ENCODE results near the gene BCL11B.

The BCL11B gene

DNA sequence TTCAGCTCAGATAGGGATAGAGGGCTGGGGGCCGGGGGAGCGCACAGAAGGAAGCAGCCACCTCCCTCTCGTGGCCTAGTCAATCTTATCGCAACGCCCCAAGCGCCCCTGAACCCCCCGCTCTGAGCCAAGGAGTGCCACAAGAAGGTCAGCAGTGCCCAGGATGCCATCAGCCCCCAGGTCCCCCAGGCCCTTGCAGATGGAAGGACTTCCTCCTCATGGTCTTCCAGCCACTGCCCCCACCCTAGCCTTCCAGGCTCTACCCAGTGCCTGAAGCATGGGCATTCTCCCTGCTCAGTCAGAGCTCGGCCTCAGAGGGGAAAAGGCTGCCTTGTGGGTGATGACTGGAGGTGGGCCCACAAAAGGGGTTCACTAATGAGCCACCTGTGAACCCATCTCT lies 68.2 kb downstream of the BCL11B start:
- Histone ChIP-seq H3K79me2 (ENCODE audit: control insufficient read depth, insufficient read depth, low read length, unreplicated experiment) (no peaks in the 10 kb centered on the region), H3K27me3 (ENCODE audit: insufficient read depth, low read length) (no peaks in the 10 kb centered on the region), H3K27ac (ENCODE audit: low read depth, low read length) (no peak overlapping the region), H3K4me1 (ENCODE audit: control insufficient read depth, insufficient read depth, low read length, unreplicated experiment) (no peaks in the 10 kb centered on the region), H3K36me3 (ENCODE audit: insufficient read depth, low read length) (no peaks in the 10 kb centered on the region), H3K4me3 (ENCODE audit: low read depth, low read length) (no peak overlapping the region), H2AFZ (ENCODE audit: low read length, unreplicated experiment) (no peak overlapping the region)

DNA sequence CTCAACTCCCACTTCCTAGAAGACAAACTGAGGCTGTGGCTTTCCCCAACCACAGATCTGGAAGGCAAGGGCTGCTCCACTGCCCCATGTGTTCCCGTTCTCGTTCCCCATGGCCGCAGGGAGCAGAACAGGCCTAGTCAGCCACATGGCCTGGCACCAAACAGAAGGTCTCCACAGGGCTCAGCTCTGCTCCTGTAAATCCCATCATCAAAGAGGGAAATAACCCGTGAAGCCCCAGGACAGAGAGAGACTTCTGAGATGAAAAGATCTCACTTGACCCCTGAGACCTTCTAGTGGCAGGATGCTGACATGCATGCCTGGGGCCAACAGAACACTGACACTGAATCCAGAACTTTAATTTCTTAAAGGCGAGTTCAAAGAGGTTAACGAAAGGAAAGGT lies 68.9 kb downstream of the BCL11B start:
- no peaks in the 10 kb centered on the region for H3K27me3 ChIP-seq (ENCODE audit: insufficient read depth, low read length)

DNA sequence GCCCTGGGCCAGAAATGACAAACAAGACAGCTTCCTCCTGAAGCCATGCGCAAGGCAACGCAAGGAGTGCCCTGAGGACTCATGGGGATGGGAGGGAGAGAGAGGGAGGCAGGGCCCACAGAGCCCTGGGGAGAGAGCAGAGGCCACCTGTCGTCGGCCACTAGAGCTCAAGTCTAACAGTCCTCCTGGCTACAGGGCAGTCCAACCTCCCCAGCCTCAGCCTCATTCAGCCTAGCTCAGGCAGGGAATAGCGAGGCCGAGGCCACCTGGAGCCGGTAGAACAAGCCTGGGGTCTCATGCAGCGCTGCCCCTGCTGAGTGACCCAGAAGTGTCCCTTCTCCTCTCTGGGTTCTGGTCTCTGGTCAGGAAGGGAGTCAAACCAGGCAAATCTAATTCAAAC lies 69.5 kb downstream of the BCL11B start:
- Histone ChIP-seq H3K27ac (ENCODE audit: low read depth, low read length) (no peak overlapping the region), H3K27me3 (ENCODE audit: insufficient read depth, low read length) (no peaks in the 10 kb centered on the region), H3K36me3 (ENCODE audit: insufficient read depth, low read length) (no peaks in the 10 kb centered on the region), H2AFZ (ENCODE audit: low read length, unreplicated experiment) (no peak overlapping the region), H3K4me3 (ENCODE audit: low read depth, low read length) (no peak overlapping the region), H3K4me1 (ENCODE audit: control insufficient read depth, insufficient read depth, low read length, unreplicated experiment) (no peaks in the 10 kb centered on the region), H3K79me2 (ENCODE audit: control insufficient read depth, insufficient read depth, low read length, unreplicated experiment) (no peaks in the 10 kb centered on the region)

More for the DNA sequence above, 68.9 kb downstream of the BCL11B start:
- Histone ChIP-seq H3K4me3 (ENCODE audit: low read depth, low read length) (no peak overlapping the region), H3K27ac (ENCODE audit: low read depth, low read length) (no peak overlapping the region), H2AFZ (ENCODE audit: low read length, unreplicated experiment) (no peak overlapping the region), H3K4me1 (ENCODE audit: control insufficient read depth, insufficient read depth, low read length, unreplicated experiment) (no peaks in the 10 kb centered on the region), H3K36me3 (ENCODE audit: insufficient read depth, low read length) (no peaks in the 10 kb centered on the region), H3K79me2 (ENCODE audit: control insufficient read depth, insufficient read depth, low read length, unreplicated experiment) (no peaks in the 10 kb centered on the region)

GRCh38 chr14:99201351-99202073 lies 70.5 kb downstream of the BCL11B start:
- Histone ChIP-seq H2AFZ (ENCODE audit: low read length, unreplicated experiment) (no peak overlapping the region), H3K36me3 (ENCODE audit: insufficient read depth, low read length) (no peaks in the 10 kb centered on the region), H3K79me2 (ENCODE audit: control insufficient read depth, insufficient read depth, low read length, unreplicated experiment) (no peaks in the 10 kb centered on the region), H3K27me3 (ENCODE audit: insufficient read depth, low read length) (no peaks in the 10 kb centered on the region), H3K4me3 (ENCODE audit: low read depth, low read length) (no peak overlapping the region), H3K27ac (ENCODE audit: low read depth, low read length) (no peak overlapping the region), H3K4me1 (ENCODE audit: control insufficient read depth, insufficient read depth, low read length, unreplicated experiment) (no peaks in the 10 kb centered on the region)

DNA sequence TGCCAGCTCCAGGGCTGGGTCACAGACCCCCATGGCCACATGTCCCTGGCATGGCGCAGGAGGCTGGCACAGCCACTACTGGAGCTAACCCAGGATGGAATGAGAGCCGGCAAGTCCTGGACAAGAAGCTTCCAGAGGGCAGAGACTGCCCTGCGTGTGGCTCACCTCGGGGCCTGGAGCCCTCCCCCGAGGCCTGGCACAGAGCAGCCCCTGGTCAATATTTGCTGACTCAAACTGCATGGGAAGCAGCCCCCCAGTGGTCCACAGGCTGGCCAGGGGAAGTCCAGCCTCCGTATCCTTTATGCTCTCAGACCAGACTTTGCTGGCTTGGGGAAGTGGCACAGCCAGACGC lies 71.4 kb downstream of the BCL11B start:
- Histone ChIP-seq H3K27me3 (ENCODE audit: insufficient read depth, low read length) (no peaks in the 10 kb centered on the region), H3K36me3 (ENCODE audit: insufficient read depth, low read length) (no peaks in the 10 kb centered on the region), H3K79me2 (ENCODE audit: control insufficient read depth, insufficient read depth, low read length, unreplicated experiment) (no peaks in the 10 kb centered on the region), H3K4me3 (ENCODE audit: low read depth, low read length) (no peak overlapping the region), H3K4me1 (ENCODE audit: control insufficient read depth, insufficient read depth, low read length, unreplicated experiment) (no peaks in the 10 kb centered on the region), H3K27ac (ENCODE audit: low read depth, low read length) (no peak overlapping the region), H2AFZ (ENCODE audit: low read length, unreplicated experiment) (no peak overlapping the region)

DNA sequence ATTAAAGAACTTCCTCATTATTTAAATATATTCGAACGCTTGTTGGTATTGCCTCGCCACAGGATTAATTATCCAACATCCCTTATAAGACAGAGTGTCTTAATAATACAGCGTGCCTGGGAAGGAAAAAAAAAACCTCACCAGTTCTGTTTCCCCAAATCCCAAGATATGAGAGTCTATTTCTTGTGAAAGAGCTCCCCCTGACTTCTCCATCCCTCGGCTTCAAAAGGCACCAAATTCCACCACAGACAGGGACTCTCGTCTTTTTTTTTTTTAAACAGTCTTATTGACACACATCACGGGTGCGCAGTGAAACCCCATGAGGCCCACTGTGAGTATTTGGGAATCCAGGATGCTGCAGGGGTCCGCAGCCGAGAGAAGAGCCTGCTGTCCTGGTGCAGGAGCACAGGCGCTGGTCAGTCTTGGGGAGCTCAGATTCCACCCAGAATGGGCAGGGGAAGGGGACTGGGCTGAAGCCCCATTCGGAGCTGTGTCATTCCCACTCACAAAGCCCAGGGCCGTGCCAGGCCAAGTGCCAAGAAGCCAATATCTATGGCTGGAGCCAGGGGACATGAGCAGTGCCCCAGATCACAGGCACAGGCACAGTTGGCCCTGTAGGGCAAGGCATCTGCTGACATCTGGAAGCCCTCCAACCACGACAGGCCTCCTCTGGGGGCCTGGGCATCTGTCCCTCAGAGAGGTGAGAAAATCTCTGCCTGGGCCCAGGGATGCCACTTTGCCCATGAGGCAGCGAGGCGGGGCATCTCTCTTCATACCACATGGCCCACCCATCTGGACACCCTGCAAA lies 71.9 kb downstream of the BCL11B start:
- no peaks in the 10 kb centered on the region for H3K79me2 ChIP-seq (ENCODE audit: control insufficient read depth, insufficient read depth, low read length, unreplicated experiment)
- H3K36me3 ChIP-seq (ENCODE audit: insufficient read depth, low read length): no peaks in the 10 kb centered on the region

GRCh38 chr14:99198746-99199502 lies 73.1 kb downstream of the BCL11B start:
- no peaks in the 10 kb centered on the region for H3K27me3 ChIP-seq (ENCODE audit: insufficient read depth, low read length)

More for the DNA sequence above, 71.9 kb downstream of the BCL11B start:
- H2AFZ ChIP-seq (ENCODE audit: low read length, unreplicated experiment): no peak overlapping the region
- no peaks in the 10 kb centered on the region for H3K4me1 ChIP-seq (ENCODE audit: control insufficient read depth, insufficient read depth, low read length, unreplicated experiment)
- no peak overlapping the region for H3K27ac ChIP-seq (ENCODE audit: low read depth, low read length)
- no peaks in the 10 kb centered on the region for H3K27me3 ChIP-seq (ENCODE audit: insufficient read depth, low read length)
- H3K4me3 ChIP-seq (ENCODE audit: low read depth, low read length): no peak overlapping the region

DNA sequence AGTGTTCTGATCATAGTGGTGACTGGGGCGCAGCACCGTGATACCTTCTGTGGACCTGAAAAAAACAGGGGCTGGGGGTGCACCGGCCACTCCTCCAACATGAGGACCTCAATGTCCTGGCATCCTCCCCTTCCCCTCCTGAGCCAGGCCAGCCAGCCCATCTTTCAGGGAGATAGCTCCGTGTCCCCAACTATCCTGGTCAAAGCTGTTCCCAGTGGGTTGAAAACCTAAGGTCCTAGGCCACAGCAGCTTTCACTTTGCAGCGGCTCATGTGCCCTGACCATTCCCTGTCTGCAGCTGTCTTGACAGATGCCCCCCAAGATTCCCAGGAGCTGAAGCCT lies 75.7 kb downstream of the BCL11B start:
- H3K36me3 ChIP-seq (ENCODE audit: insufficient read depth, low read length): no peaks in the 10 kb centered on the region
- no peaks in the 10 kb centered on the region for H3K79me2 ChIP-seq (ENCODE audit: control insufficient read depth, insufficient read depth, low read length, unreplicated experiment)
- no peaks in the 10 kb centered on the region for H3K27me3 ChIP-seq (ENCODE audit: insufficient read depth, low read length)
- no peak overlapping the region for H3K4me3 ChIP-seq (ENCODE audit: low read depth, low read length)
- no peaks in the 10 kb centered on the region for H3K4me1 ChIP-seq (ENCODE audit: control insufficient read depth, insufficient read depth, low read length, unreplicated experiment)
- H3K27ac ChIP-seq (ENCODE audit: low read depth, low read length): no peak overlapping the region
- H2AFZ ChIP-seq (ENCODE audit: low read length, unreplicated experiment): no peak overlapping the region

More at GRCh38 chr14:99198746-99199502, 73.1 kb downstream of the BCL11B start:
- Histone ChIP-seq H3K4me3 (ENCODE audit: low read depth, low read length) (no peak overlapping the region), H3K36me3 (ENCODE audit: insufficient read depth, low read length) (no peaks in the 10 kb centered on the region), H3K27ac (ENCODE audit: low read depth, low read length) (no peak overlapping the region), H3K79me2 (ENCODE audit: control insufficient read depth, insufficient read depth, low read length, unreplicated experiment) (no peaks in the 10 kb centered on the region), H3K4me1 (ENCODE audit: control insufficient read depth, insufficient read depth, low read length, unreplicated experiment) (no peaks in the 10 kb centered on the region), H2AFZ (ENCODE audit: low read length, unreplicated experiment) (no peak overlapping the region)

- Histone ChIP-seq H3K79me2 (ENCODE audit: control insufficient read depth, insufficient read depth, low read length, unreplicated experiment) (no peaks in the 10 kb centered on the region), H3K27me3 (ENCODE audit: insufficient read depth, low read length) (no peaks in the 10 kb centered on the region), H2AFZ (ENCODE audit: low read length, unreplicated experiment) (no peak overlapping the region), H3K4me3 (ENCODE audit: low read depth, low read length) (no peak overlapping the region), H3K27ac (ENCODE audit: low read depth, low read length) (no peak overlapping the region), H3K4me1 (ENCODE audit: control insufficient read depth, insufficient read depth, low read length, unreplicated experiment) (no peaks in the 10 kb centered on the region), H3K36me3 (ENCODE audit: insufficient read depth, low read length) (no peaks in the 10 kb centered on the region)
Observed at GRCh38 chr14:99195602-99196309, 76.2 kb downstream of the BCL11B start.

DNA sequence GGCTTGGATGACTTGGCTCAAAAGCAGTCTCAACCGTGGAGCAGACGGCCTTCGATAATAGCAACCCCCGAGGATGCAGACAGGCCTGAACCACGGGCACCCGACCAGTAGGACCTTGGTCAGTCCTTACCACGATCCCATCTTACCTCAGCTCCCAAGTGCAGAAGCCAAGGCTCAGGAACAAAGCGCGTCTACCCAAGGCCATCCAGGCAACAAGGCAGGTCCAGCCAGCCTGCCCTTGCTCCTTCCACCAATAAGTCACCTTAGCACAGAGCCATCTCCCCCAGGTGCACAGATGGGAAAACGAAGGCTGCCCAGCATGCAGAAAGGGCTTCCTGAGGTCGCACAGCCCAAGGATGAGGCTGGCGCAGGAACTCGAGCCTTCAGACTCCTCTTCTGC lies 77.3 kb downstream of the BCL11B start:
- H3K36me3 ChIP-seq (ENCODE audit: insufficient read depth, low read length): no peaks in the 10 kb centered on the region
- H2AFZ ChIP-seq (ENCODE audit: low read length, unreplicated experiment): no peak overlapping the region
- no peaks in the 10 kb centered on the region for H3K79me2 ChIP-seq (ENCODE audit: control insufficient read depth, insufficient read depth, low read length, unreplicated experiment)
- H3K4me3 ChIP-seq (ENCODE audit: low read depth, low read length): no peak overlapping the region
- H3K27me3 ChIP-seq (ENCODE audit: insufficient read depth, low read length): no peaks in the 10 kb centered on the region
- no peak overlapping the region for H3K27ac ChIP-seq (ENCODE audit: low read depth, low read length)
- H3K4me1 ChIP-seq (ENCODE audit: control insufficient read depth, insufficient read depth, low read length, unreplicated experiment): no peaks in the 10 kb centered on the region

Measured in ACC112 (cell line).